ENCODE results near the gene NTF3. TPM values are rescaled to one million over a fixed set of nuclear protein-coding genes. Genes with fewer than 3 reads are reported as not detected.

The NTF3 gene
- polyA plus RNA-seq, 3 donors, result 0.06 to 1.5 (median 0.40) TPM

- H3K27ac ChIP-seq (ENCODE audit: low read depth, low read length), result no peak overlapping the region
- WGBS, 3 donors, result 73 to 88% (median 84%) methylated on average over 1 of the region's 1 CpG
Measured at GRCh38 chr12:5451251-5451650, 19.3 kb downstream of the NTF3 start.

- WGBS, 3 donors, result 74 to 90% (median 86%) methylated on average over 9 of the region's 9 CpGs
- H3K27ac ChIP-seq (ENCODE audit: low read depth, low read length), result no peak overlapping the region
Measured at GRCh38 chr12:5452569-5452968, 20.7 kb downstream of the NTF3 start.

- no peak overlapping the region for H3K27ac ChIP-seq (ENCODE audit: low read depth, low read length)
- WGBS, 3 donors, result 67 to 89% (median 68%) methylated on average over 5 of the region's 5 CpGs
Measured at GRCh38 chr12:5453466-5453865, 21.6 kb downstream of the NTF3 start.

GRCh38 chr12:5455045-5455444 lies 23.1 kb downstream of the NTF3 start:
- H3K27ac ChIP-seq (ENCODE audit: low read depth, low read length), result no peak overlapping the region
- 73 to 86% (median 80%) methylated on average over 11 of the region's 11 CpGs for WGBS, 3 donors

- no peak overlapping the region for H3K27ac ChIP-seq (ENCODE audit: low read depth, low read length)
- 57 to 85% (median 85%) methylated on average over 6 of the region's 6 CpGs for WGBS, 3 donors
Measured at GRCh38 chr12:5456030-5456429, 24.1 kb downstream of the NTF3 start.

- H3K27ac ChIP-seq (ENCODE audit: low read depth, low read length), result no peak overlapping the region
- WGBS, 3 donors, result 21 to 40% (median 25%) methylated on average over 8 of the region's 8 CpGs
Measured at GRCh38 chr12:5456906-5457305, 25.0 kb downstream of the NTF3 start.

GRCh38 chr12:5458229-5459050 lies 26.5 kb downstream of the NTF3 start:
- 72 to 91% (median 89%) methylated on average over 12 of the region's 12 CpGs for WGBS, 3 donors
- no peak overlapping the region for H3K27ac ChIP-seq (ENCODE audit: low read depth, low read length)

GRCh38 chr12:5459051-5459782 lies 27.3 kb downstream of the NTF3 start:
- 70 to 73% (median 73%) methylated on average over 10 of the region's 10 CpGs for WGBS, 3 donors
- no peak overlapping the region for H3K27ac ChIP-seq (ENCODE audit: low read depth, low read length)

- H3K27ac ChIP-seq (ENCODE audit: low read depth, low read length), result no peak overlapping the region
- WGBS, 3 donors, result 80 to 93% (median 92%) methylated on average over 2 of the region's 2 CpGs
Measured at GRCh38 chr12:5460817-5461216, 28.9 kb downstream of the NTF3 start.

GRCh38 chr12:5461966-5462365 lies 30.1 kb downstream of the NTF3 start:
- no peak overlapping the region for H3K27ac ChIP-seq (ENCODE audit: low read depth, low read length)
- WGBS, 3 donors, result 77 to 93% (median 87%) methylated on average over 1 of the region's 1 CpG

- 47 to 59% (median 54%) methylated on average over 2 of the region's 2 CpGs for WGBS, 3 donors
- no peak overlapping the region for H3K27ac ChIP-seq (ENCODE audit: low read depth, low read length)
Measured at GRCh38 chr12:5464096-5464495, 32.2 kb downstream of the NTF3 start.

- no peak overlapping the region for H3K27ac ChIP-seq (ENCODE audit: low read depth, low read length)
Measured at GRCh38 chr12:5465384-5465783, 33.5 kb downstream of the NTF3 start.

GRCh38 chr12:5466521-5466960 lies 34.6 kb downstream of the NTF3 start:
- 42 to 51% (median 48%) methylated on average over 5 of the region's 5 CpGs for WGBS, 3 donors
- no peak overlapping the region for H3K27ac ChIP-seq (ENCODE audit: low read depth, low read length)

More at GRCh38 chr12:5465384-5465783, 33.5 kb downstream of the NTF3 start:
- 79 to 93% (median 88%) methylated on average over 6 of the region's 6 CpGs for whole genome bisulfite sequencing, 3 donors

GRCh38 chr12:5467931-5468330 lies 36.0 kb downstream of the NTF3 start:
- WGBS, 3 donors, result 57 to 74% (median 67%) methylated on average over 2 of the region's 2 CpGs
- no peak overlapping the region for H3K27ac ChIP-seq (ENCODE audit: low read depth, low read length)

GRCh38 chr12:5470221-5470620 lies 38.3 kb downstream of the NTF3 start:
- WGBS, 3 donors, result 58 to 78% (median 67%) methylated on average over 7 of the region's 7 CpGs
- H3K27ac ChIP-seq (ENCODE audit: low read depth, low read length), result no peak overlapping the region

GRCh38 chr12:5470703-5471102 lies 38.8 kb downstream of the NTF3 start:
- H3K27ac ChIP-seq (ENCODE audit: low read depth, low read length), result no peak overlapping the region
- WGBS, 3 donors, result 62 to 86% (median 80%) methylated on average over 2 of the region's 2 CpGs

- WGBS, 3 donors, result 58 to 70% (median 64%) methylated on average over 6 of the region's 6 CpGs
- H3K27ac ChIP-seq (ENCODE audit: low read depth, low read length), result no peak overlapping the region
Measured at GRCh38 chr12:5473076-5473782, 41.3 kb downstream of the NTF3 start.

GRCh38 chr12:5473783-5474116 lies 41.8 kb downstream of the NTF3 start:
- 81 to 87% (median 82%) methylated on average over 2 of the region's 2 CpGs for WGBS, 3 donors

GRCh38 chr12:5476356-5476755 lies 44.4 kb downstream of the NTF3 start:
- 89 to 94% (median 93%) methylated on average over 6 of the region's 6 CpGs for WGBS, 3 donors
- no peak overlapping the region for H3K27ac ChIP-seq (ENCODE audit: low read depth, low read length)

More at GRCh38 chr12:5473783-5474116, 41.8 kb downstream of the NTF3 start:
- no peak overlapping the region for H3K27ac ChIP-seq (ENCODE audit: low read depth, low read length)

All from adipose tissue (tissue), 3 donors.